D721Med (cell line): ENCODE data around the gene DKKL1.
"Not testable (repeated sequence)": the region's sequence is repeated elsewhere in the genome, so short reads cannot be mapped to it uniquely, and the experiment has no call there.

Source experiments
- DNase-seq: peaks from one replicate; pipeline ENCODE4 v3.0.0; 2011; ENCODE audit warnings: low spot score; ENCODE audit not compliant: insufficient read length
- FAIRE-seq: peaks from 2 replicates; lab custom pipeline; 2011; peaks lifted over from hg19 to GRCh38; lab: Jason Lieb, UNC
- CTCF ChIP-seq: IDR thresholded peaks from 2 replicates; pipeline ENCODE4 v1.5.1; 2012; ENCODE audit warnings: mild to moderate bottlenecking, control low read depth; ENCODE audit not compliant: insufficient read depth; ENCODE audit errors: missing control alignments

The DKKL1 gene

GRCh38 chr19:49327878-49328544, 35.7 kb upstream of the DKKL1 start:
- peak; percentile 41 for TF ChIP-seq CTCF
- no peak for DNase-seq
- no peak for FAIRE-seq

GRCh38 chr19:49328741-49329140, 34.9 kb upstream of the DKKL1 start:
- TF ChIP-seq CTCF = no peak
- no peak for DNase-seq
- no peak for FAIRE-seq

GRCh38 chr19:49331187-49331586, 32.5 kb upstream of the DKKL1 start:
- not testable (repeated sequence) for FAIRE-seq, DNase-seq

- DNase-seq (no peak), FAIRE-seq (no peak)
- no peak for TF ChIP-seq CTCF
These were observed 32.0 kb upstream of the DKKL1 start for GRCh38 chr19:49331616-49332055.

- not testable (repeated sequence) for FAIRE-seq, DNase-seq
These were observed 30.8 kb upstream of the DKKL1 start for GRCh38 chr19:49332691-49333417.

GRCh38 chr19:49333418-49333805, 30.3 kb upstream of the DKKL1 start:
- FAIRE-seq (no peak), DNase-seq (no peak)
- no peak for TF ChIP-seq CTCF

- DNase-seq (no peak), FAIRE-seq (no peak)
- no peak for TF ChIP-seq CTCF
These were observed 29.8 kb upstream of the DKKL1 start for GRCh38 chr19:49333811-49334288.
